Measurements from ENCODE around the gene PALB2.
A peak's percentile ranks its signal among the peaks of the same experiment; 100 is the strongest.

The PALB2 gene

GRCh38 chr16:23640931-23641765 is at the start of gene PALB2, which contains the start of gene DCTN5:
Gene PALB2 (minus strand): TSS chr16:23641310. CDS start chr16:23641157, 153 bp downstream.
Gene DCTN5 (plus strand): TSS chr16:23641466. CDS start chr16:23641543, 77 bp downstream.
- TF ChIP-seq, protein P1, sequence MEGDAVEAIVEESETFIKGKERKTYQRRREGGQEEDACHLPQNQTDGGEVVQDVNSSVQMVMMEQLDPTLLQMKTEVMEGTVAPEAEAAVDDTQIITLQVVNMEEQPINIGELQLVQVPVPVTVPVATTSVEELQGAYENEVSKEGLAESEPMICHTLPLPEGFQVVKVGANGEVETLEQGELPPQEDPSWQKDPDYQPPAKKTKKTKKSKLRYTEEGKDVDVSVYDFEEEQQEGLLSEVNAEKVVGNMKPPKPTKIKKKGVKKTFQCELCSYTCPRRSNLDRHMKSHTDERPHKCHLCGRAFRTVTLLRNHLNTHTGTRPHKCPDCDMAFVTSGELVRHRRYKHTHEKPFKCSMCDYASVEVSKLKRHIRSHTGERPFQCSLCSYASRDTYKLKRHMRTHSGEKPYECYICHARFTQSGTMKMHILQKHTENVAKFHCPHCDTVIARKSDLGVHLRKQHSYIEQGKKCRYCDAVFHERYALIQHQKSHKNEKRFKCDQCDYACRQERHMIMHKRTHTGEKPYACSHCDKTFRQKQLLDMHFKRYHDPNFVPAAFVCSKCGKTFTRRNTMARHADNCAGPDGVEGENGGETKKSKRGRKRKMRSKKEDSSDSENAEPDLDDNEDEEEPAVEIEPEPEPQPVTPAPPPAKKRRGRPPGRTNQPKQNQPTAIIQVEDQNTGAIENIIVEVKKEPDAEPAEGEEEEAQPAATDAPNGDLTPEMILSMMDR (IDR thresholded peaks at IDR 0.05; ENCODE audit: low read depth, low read length, missing control alignments): no peak
- H3K27ac ChIP-seq: peak within 1 kb of the TSS; percentile 72
- no peaks in the 10 kb centered on the region for H3K27me3 ChIP-seq (replicated peaks)
- H3K36me3 ChIP-seq (replicated peaks): peaks cover 23% of the 10 kb centered on the region
- H3K4me3 ChIP-seq (ENCODE audit: low read depth, low read length): peak within 1 kb of the TSS; percentile 99
- DNase-seq: peak; percentile 93
- in situ Hi-C loops (cut with HindIII; ENCODE audit: low pct_ligation_motif_present, low sequenced_read_pairs): no loop called here

GRCh38 chr16:23689442-23690187 is 48.5 kb upstream of the PALB2 start:
- no peak for DNase-seq
- peaks cover 37% of the 10 kb centered on the region for H3K36me3 ChIP-seq (replicated peaks)
- in situ Hi-C loops (cut with HindIII; ENCODE audit: low pct_ligation_motif_present, low sequenced_read_pairs): no loop called here
- H3K4me3 ChIP-seq (ENCODE audit: low read depth, low read length): no peak overlapping the region
- TF ChIP-seq, protein P1 (IDR thresholded peaks at IDR 0.05; ENCODE audit: low read depth, low read length, missing control alignments): no peak
- H3K27ac ChIP-seq: no peak overlapping the region
- no peaks in the 10 kb centered on the region for H3K27me3 ChIP-seq (replicated peaks)

DNA sequence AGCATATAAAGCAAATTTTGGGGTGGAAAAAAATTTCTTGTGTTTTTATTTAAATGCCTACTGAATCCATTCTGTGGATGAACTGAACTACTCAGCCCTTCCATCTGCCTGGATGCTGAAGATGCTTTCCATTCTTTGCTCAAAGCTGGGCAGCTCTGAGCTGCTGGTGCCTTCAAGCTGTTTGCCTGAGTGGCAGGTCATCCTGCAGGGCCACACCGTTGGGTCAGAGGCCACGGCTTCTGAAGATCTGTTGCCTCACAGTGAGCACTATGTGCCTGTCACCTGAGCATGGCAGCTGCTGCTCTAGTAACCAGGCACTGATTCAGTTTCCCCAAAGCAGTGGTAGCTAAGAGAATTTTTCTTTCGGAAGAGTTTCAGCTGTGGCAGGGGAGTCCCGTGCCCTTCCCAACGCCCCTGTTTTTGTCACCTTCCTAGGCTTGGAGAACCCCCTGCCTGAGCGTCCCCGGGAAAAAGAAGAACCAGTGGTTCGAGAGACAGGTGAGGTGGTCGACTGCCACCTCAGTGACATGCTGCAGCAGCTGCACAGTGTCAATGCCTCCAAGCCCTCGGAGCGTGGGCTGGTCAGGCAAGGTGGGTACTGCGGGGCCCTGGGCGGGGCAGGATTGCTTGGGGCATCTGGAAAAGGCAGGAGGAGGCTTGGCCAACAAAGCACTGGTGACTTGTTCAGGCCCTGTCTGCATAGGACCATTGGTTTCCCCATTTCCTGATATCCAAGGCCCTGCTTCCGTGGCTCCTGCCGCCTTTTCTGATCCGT is 46.1 kb upstream of the PALB2 start:
- peaks cover 51% of the 10 kb centered on the region for H3K36me3 ChIP-seq (replicated peaks)

GRCh38 chr16:23683487-23683886 is 42.4 kb upstream of the PALB2 start:
- no peak for DNase-seq
- H3K36me3 ChIP-seq (replicated peaks): peaks cover 39% of the 10 kb centered on the region
- H3K27ac ChIP-seq: no peak overlapping the region
- TF ChIP-seq, protein P1 (IDR thresholded peaks at IDR 0.05; ENCODE audit: low read depth, low read length, missing control alignments): no peak
- H3K4me3 ChIP-seq (ENCODE audit: low read depth, low read length): no peak overlapping the region
- in situ Hi-C loops (cut with HindIII; ENCODE audit: low pct_ligation_motif_present, low sequenced_read_pairs): no loop called here
- H3K27me3 ChIP-seq (replicated peaks): no peaks in the 10 kb centered on the region

More for the DNA sequence above, 46.1 kb upstream of the PALB2 start:
- TF ChIP-seq, protein P1 (IDR thresholded peaks at IDR 0.05; ENCODE audit: low read depth, low read length, missing control alignments): no peak
- DNase-seq: no peak
- Histone ChIP-seq H3K4me3 (ENCODE audit: low read depth, low read length) (no peak overlapping the region), H3K27me3 (replicated peaks) (no peaks in the 10 kb centered on the region), H3K27ac (no peak overlapping the region)
- in situ Hi-C loops (cut with HindIII; ENCODE audit: low pct_ligation_motif_present, low sequenced_read_pairs): no loop called here

DNA sequence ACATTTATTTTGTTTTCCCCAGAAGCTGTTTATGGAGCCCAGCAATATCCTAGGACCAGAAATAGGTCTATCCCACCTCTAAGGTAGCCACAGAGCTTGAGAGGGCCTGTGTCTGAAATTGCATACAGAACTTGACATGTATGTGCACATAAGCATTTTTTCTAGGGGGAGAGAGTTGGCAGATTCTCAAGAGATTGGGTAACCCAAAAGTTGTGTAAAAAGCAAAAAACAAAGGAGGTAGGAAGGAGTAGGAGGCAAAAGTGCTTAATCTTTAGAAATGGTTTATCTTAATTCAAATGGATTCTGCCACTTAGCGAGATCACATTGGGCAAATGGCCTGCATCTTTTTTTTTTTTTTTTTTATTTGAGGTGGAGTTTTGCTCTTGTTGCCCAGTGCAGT is 41.1 kb upstream of the PALB2 start:
- no peaks in the 10 kb centered on the region for H3K27me3 ChIP-seq (replicated peaks)
- TF ChIP-seq, protein P1 (IDR thresholded peaks at IDR 0.05; ENCODE audit: low read depth, low read length, missing control alignments): no peak
- no peak overlapping the region for H3K27ac ChIP-seq
- H3K36me3 ChIP-seq (replicated peaks): peaks cover 26% of the 10 kb centered on the region
- no peak for DNase-seq
- no peak overlapping the region for H3K4me3 ChIP-seq (ENCODE audit: low read depth, low read length)
- in situ Hi-C loops (cut with HindIII; ENCODE audit: low pct_ligation_motif_present, low sequenced_read_pairs): no loop called here

Measured in brain microvascular endothelial cell (primary cell).